A549 (cell line): ENCODE data around the gene SMIM38. TPM values are rescaled to one million over a fixed set of nuclear protein-coding genes. Genes with fewer than 3 reads are reported as not detected.

ENCODE experiments used
- BCL3 ChIP-seq: fragments of >200 bp; sonication (Bioruptor Twin); formaldehyde crosslinking; IDR thresholded peaks from 3 replicates; pipeline ENCODE4 v1.6.1; 2016
- CBX2 ChIP-seq: fragments of 200-600 bp; sonication (generic); IDR thresholded peaks from 2 replicates; pipeline ENCODE4 v1.6.1; 2016; ENCODE audit warnings: low read depth, mild to moderate bottlenecking, borderline replicate concordance
- CEBPB ChIP-seq, 2 experiments: fragments of >200 bp in 1 of 2; sonication (Bioruptor Twin) in 1 of 2; formaldehyde crosslinking in 1 of 2; IDR thresholded peaks; 2 replicates each; pipeline ENCODE4 v1.6.1; 2012 to 2016
- CHD2 ChIP-seq: fragments of 150-350 bp; IDR thresholded peaks from 2 replicates; pipeline ENCODE4 v1.6.1; 2014; ENCODE audit warnings: low read length; ENCODE audit not compliant: partially characterized antibody
- CHD4 ChIP-seq: fragments of 200-600 bp; sonication (generic); IDR thresholded peaks from 2 replicates; pipeline ENCODE4 v1.6.1; 2016; ENCODE audit warnings: antibody characterized with exemption, mild to moderate bottlenecking, borderline replicate concordance
- EHMT2 ChIP-seq: fragments of 200-600 bp; sonication (generic); IDR thresholded peaks from 2 replicates; pipeline ENCODE4 v1.6.1; 2016; ENCODE audit warnings: antibody characterized with exemption, low read depth, mild to moderate bottlenecking, moderate library complexity
- ESRRA ChIP-seq: fragments of 150-350 bp; IDR thresholded peaks from 2 replicates; pipeline ENCODE4 v1.6.1; 2014; ENCODE audit warnings: mild to moderate bottlenecking, low read length, borderline replicate concordance
- FOSB ChIP-seq: fragments of 250-450 bp; sonication (Bioruptor Pico); IDR thresholded peaks from 2 replicates; pipeline ENCODE4 v1.5.0; 2020; ENCODE audit warnings: mild to moderate bottlenecking, moderate library complexity
- FOSL2 ChIP-seq, 2 experiments: fragments of 450-650 bp in 1 of 2; fragments of >200 bp in 1 of 2; sonication (Bioruptor Twin) in 1 of 2; formaldehyde crosslinking; IDR thresholded peaks; 2 replicates each; pipeline versions ENCODE4 v1.5.0 to v1.6.1; 2016 to 2020; ENCODE audit warnings: mild to moderate bottlenecking in 1 of 2, moderate library complexity in 1 of 2
- GATA3 ChIP-seq: IDR thresholded peaks from 2 replicates; pipeline ENCODE4 v1.6.1; 2012; ENCODE audit warnings: borderline replicate concordance
- HEYL ChIP-seq: fragments of 250-450 bp; sonication (Bioruptor Pico); IDR thresholded peaks from 2 replicates; pipeline ENCODE4 v1.8.0; 2021; ENCODE audit warnings: mild to moderate bottlenecking, moderate library complexity
- HOXB13 ChIP-seq: fragments of 250-450 bp; sonication (Bioruptor Pico); IDR thresholded peaks from 2 replicates; pipeline ENCODE4 v1.5.0; 2020; ENCODE audit warnings: low read depth, mild to moderate bottlenecking, moderate library complexity
- HOXB5 ChIP-seq: fragments of 250-450 bp; sonication (Bioruptor Pico); IDR thresholded peaks from 2 replicates; pipeline ENCODE4 v1.5.0; 2020; ENCODE audit warnings: mild to moderate bottlenecking, moderate library complexity
- JUN ChIP-seq, 2 experiments: fragments of >200 bp; sonication (Bioruptor Twin); formaldehyde crosslinking; IDR thresholded peaks; 2 replicates in 1 of 2; 3 replicates in 1 of 2; pipeline ENCODE4 v1.6.1; 2016 to 2017
- KDM1A ChIP-seq: fragments of 200-600 bp; sonication (generic); IDR thresholded peaks from 2 replicates; pipeline ENCODE4 v1.6.1; 2016; ENCODE audit warnings: low read depth, mild to moderate bottlenecking
- KDM5A ChIP-seq: fragments of 200-600 bp; sonication (generic); IDR thresholded peaks from 2 replicates; pipeline ENCODE4 v1.6.1; 2016; ENCODE audit warnings: antibody characterized with exemption, mild to moderate bottlenecking
- MAFK ChIP-seq: fragments of 450-650 bp; IDR thresholded peaks from 2 replicates; pipeline ENCODE4 v1.6.1; 2014; ENCODE audit not compliant: partially characterized antibody
- MAZ ChIP-seq: fragments of 150-350 bp; IDR thresholded peaks from 2 replicates; pipeline ENCODE4 v1.6.1; 2014; ENCODE audit warnings: antibody characterized with exemption, low read depth, low read length, borderline replicate concordance
- NR3C1 ChIP-seq: fragments of >200 bp; sonication (Bioruptor Twin); formaldehyde crosslinking; IDR thresholded peaks from 3 replicates; pipeline ENCODE4 v1.6.1; 2017
- RARB ChIP-seq: fragments of 250-450 bp; sonication (Bioruptor Pico); IDR thresholded peaks from 2 replicates; pipeline ENCODE4 v1.8.0; 2021; ENCODE audit warnings: mild to moderate bottlenecking, moderate library complexity
- RNF2 ChIP-seq: fragments of 200-600 bp; sonication (generic); IDR thresholded peaks from 2 replicates; pipeline ENCODE4 v1.6.1; 2016; ENCODE audit warnings: low read depth, mild to moderate bottlenecking, antibody characterized with exemption, moderate library complexity, borderline replicate concordance
- SMC3 ChIP-seq: fragments of >200 bp; sonication (Bioruptor Twin); formaldehyde crosslinking; IDR thresholded peaks from 3 replicates; pipeline ENCODE4 v1.6.1; 2018; ENCODE audit warnings: inconsistent platforms
- TFCP2L1 ChIP-seq: fragments of 250-450 bp; sonication (Bioruptor Pico); IDR thresholded peaks from 2 replicates; pipeline ENCODE4 v1.5.0; 2021; ENCODE audit warnings: mild to moderate bottlenecking
- ZNF302 ChIP-seq: fragments of 250-450 bp; sonication (Bioruptor Pico); IDR thresholded peaks from 2 replicates; pipeline ENCODE4 v1.9.0; 2021; ENCODE audit warnings: inconsistent platforms, mild to moderate bottlenecking, moderate library complexity
- ZSCAN20 ChIP-seq: fragments of 250-450 bp; sonication (Bioruptor Pico); IDR thresholded peaks from 2 replicates; pipeline ENCODE4 v1.8.0; 2022; ENCODE audit warnings: mild to moderate bottlenecking, moderate library complexity
- polyA plus RNA-seq, 4 experiments: library from polyadenylated mRNA; depleted of rRNA in 3 of 4; stranded (reverse); fragments of >200 nt; fragmentation: RNase III in 1 of 4; extraction: RNeasy Plus Mini Kit Qiagen cat#74134 plus additional on column Dnase treatment in 1 of 4; gene quantifications; 2 replicates in 3 of 4; 3 replicates in 1 of 4; pipeline ENCODE4 v1.2.3, GENCODE V29; 2011 to 2017
- TF ChIP-seq, protein P1 (sequence below): IDR thresholded peaks from 2 replicates; pipeline ENCODE4 v1.6.1; 2012
- TF ChIP-seq, protein P2 (sequence below): fragments of >200 bp; sonication (Bioruptor Twin); formaldehyde crosslinking; IDR thresholded peaks from 3 replicates; pipeline ENCODE4 v1.5.1; 2016
- TF ChIP-seq, protein P3 (sequence below): fragments of 450-650 bp; IDR thresholded peaks from 2 replicates; pipeline ENCODE4 v1.6.1; 2014; ENCODE audit warnings: antibody characterized with exemption
- TF ChIP-seq, protein P4 (sequence below): IDR thresholded peaks from 2 replicates; pipeline ENCODE4 v1.6.1; 2012
- TF ChIP-seq, protein P5 (sequence below): fragments of 250-450 bp; sonication (Bioruptor Pico); IDR thresholded peaks from 2 replicates; pipeline ENCODE4 v1.5.0; 2021; ENCODE audit warnings: mild to moderate bottlenecking, moderate library complexity, borderline replicate concordance

The SMIM38 gene
- polyA plus RNA-seq, 2 of the 4 experiments (the other 2 are of a cell fraction), result 0.05 to 0.08 TPM

GRCh38 chr11:69122630-69123431 is 32.9 kb upstream of the SMIM38 start (continued):
- peak; percentile 75 for TF ChIP-seq KDM1A
- no peak for TF ChIP-seq HEYL (CRISPR knock-in tag)
- no peak for TF ChIP-seq ESRRA
- peak; percentile 63; the same call in 1 of the 2 replicates for TF ChIP-seq HOXB13 (CRISPR knock-in tag)
- peak; percentile 95 for TF ChIP-seq GATA3
- TF ChIP-seq MAZ, result no peak
- no peak for TF ChIP-seq RARB (CRISPR knock-in tag)
- TF ChIP-seq MAFK, result peak; percentile 8
- no peak for TF ChIP-seq TFCP2L1 (CRISPR knock-in tag)
- TF ChIP-seq, protein P1, sequence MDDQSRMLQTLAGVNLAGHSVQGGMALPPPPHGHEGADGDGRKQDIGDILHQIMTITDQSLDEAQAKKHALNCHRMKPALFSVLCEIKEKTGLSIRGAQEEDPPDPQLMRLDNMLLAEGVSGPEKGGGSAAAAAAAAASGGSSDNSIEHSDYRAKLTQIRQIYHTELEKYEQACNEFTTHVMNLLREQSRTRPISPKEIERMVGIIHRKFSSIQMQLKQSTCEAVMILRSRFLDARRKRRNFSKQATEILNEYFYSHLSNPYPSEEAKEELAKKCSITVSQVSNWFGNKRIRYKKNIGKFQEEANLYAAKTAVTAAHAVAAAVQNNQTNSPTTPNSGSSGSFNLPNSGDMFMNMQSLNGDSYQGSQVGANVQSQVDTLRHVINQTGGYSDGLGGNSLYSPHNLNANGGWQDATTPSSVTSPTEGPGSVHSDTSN, result peak; percentile 81
- TF ChIP-seq, protein P2, sequence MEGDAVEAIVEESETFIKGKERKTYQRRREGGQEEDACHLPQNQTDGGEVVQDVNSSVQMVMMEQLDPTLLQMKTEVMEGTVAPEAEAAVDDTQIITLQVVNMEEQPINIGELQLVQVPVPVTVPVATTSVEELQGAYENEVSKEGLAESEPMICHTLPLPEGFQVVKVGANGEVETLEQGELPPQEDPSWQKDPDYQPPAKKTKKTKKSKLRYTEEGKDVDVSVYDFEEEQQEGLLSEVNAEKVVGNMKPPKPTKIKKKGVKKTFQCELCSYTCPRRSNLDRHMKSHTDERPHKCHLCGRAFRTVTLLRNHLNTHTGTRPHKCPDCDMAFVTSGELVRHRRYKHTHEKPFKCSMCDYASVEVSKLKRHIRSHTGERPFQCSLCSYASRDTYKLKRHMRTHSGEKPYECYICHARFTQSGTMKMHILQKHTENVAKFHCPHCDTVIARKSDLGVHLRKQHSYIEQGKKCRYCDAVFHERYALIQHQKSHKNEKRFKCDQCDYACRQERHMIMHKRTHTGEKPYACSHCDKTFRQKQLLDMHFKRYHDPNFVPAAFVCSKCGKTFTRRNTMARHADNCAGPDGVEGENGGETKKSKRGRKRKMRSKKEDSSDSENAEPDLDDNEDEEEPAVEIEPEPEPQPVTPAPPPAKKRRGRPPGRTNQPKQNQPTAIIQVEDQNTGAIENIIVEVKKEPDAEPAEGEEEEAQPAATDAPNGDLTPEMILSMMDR, result no peak
- peak; percentile 83; the same call in 2 of the 3 replicates for TF ChIP-seq BCL3
- TF ChIP-seq CHD4, result peak; percentile 88; the same call in 1 of the 2 replicates
- TF ChIP-seq, protein P3, sequence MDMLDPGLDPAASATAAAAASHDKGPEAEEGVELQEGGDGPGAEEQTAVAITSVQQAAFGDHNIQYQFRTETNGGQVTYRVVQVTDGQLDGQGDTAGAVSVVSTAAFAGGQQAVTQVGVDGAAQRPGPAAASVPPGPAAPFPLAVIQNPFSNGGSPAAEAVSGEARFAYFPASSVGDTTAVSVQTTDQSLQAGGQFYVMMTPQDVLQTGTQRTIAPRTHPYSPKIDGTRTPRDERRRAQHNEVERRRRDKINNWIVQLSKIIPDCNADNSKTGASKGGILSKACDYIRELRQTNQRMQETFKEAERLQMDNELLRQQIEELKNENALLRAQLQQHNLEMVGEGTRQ, result no peak
- TF ChIP-seq, protein P4, sequence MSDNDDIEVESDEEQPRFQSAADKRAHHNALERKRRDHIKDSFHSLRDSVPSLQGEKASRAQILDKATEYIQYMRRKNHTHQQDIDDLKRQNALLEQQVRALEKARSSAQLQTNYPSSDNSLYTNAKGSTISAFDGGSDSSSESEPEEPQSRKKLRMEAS, result peak; percentile 95
- TF ChIP-seq ZNF302 (CRISPR knock-in tag), result no peak
- no peak for TF ChIP-seq CBX2
- no peak for TF ChIP-seq EHMT2
- no peak for TF ChIP-seq ZSCAN20
- peak; percentile 93 to 98; a peak in 4 of 5 replicates for TF ChIP-seq JUN (IDR thresholded peaks at IDR 0.05)
- TF ChIP-seq HOXB5 (CRISPR knock-in tag), result 0 out of 2 replicates have a peak, but pooled peaks have one; percentile 51
- no peak for TF ChIP-seq KDM5A
- no peak for TF ChIP-seq CHD2
- TF ChIP-seq FOSL2 (IDR thresholded peaks at IDR 0.05), result peak; percentile 91
- TF ChIP-seq FOSL2 (CRISPR knock-in tag; IDR thresholded peaks at IDR 0.05), result peak; percentile 97
- TF ChIP-seq, protein P5, sequence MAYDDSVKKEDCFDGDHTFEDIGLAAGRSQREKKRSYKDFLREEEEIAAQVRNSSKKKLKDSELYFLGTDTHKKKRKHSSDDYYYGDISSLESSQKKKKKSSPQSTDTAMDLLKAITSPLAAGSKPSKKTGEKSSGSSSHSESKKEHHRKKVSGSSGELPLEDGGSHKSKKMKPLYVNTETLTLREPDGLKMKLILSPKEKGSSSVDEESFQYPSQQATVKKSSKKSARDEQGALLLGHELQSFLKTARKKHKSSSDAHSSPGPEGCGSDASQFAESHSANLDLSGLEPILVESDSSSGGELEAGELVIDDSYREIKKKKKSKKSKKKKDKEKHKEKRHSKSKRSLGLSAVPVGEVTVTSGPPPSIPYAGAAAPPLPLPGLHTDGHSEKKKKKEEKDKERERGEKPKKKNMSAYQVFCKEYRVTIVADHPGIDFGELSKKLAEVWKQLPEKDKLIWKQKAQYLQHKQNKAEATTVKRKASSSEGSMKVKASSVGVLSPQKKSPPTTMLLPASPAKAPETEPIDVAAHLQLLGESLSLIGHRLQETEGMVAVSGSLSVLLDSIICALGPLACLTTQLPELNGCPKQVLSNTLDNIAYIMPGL (CRISPR knock-in tag), result no peak
- peak in 1 of 2 experiments; percentile 39; a peak in 1 of 4 replicates for TF ChIP-seq CEBPB (IDR thresholded peaks at IDR 0.05)
- no peak for TF ChIP-seq RNF2
- TF ChIP-seq NR3C1, result no peak
- TF ChIP-seq FOSB (CRISPR knock-in tag), result no peak
- peak; percentile 45; the same call in 2 of the 3 replicates for TF ChIP-seq SMC3
